GM23338 (cell line): ENCODE results near the gene ACBD5.

Experiments used
- CREB1 ChIP-seq: fragments of 250-450 bp; sonication (Bioruptor Pico); IDR thresholded peaks from 2 replicates; pipeline ENCODE4 v1.5.0; 2020; ENCODE audit warnings: low read depth, mild to moderate bottlenecking, moderate library complexity
- CTCF ChIP-seq, 2 experiments: fragments of 200-600 bp in 1 of 2; sonication (generic) in 1 of 2; conservative IDR thresholded peaks; 2 replicates each; pipeline versions ENCODE4 v1.5.1 to v1.6.1; 2016 to 2017; ENCODE audit warnings: antibody characterized with exemption in 2 of 2, low read depth in 2 of 2, mild to moderate bottlenecking in 2 of 2, moderate library complexity in 1 of 2
- EZH2 ChIP-seq: fragments of 200-600 bp; sonication (generic); IDR thresholded peaks from one replicate; pipeline ENCODE4 v1.8.0; 2017; ENCODE audit warnings: antibody characterized with exemption, mild to moderate bottlenecking, low read depth; ENCODE audit not compliant: unreplicated experiment
- EZH2phosphoT487 ChIP-seq: fragments of 200-600 bp; sonication (generic); IDR thresholded peaks from one replicate; pipeline ENCODE4 v1.8.1; 2018; ENCODE audit warnings: antibody characterized with exemption; ENCODE audit not compliant: unreplicated experiment
- JUNB ChIP-seq: IDR thresholded peaks from one replicate; pipeline ENCODE4 v1.6.1; 2016; ENCODE audit warnings: antibody characterized with exemption; ENCODE audit not compliant: unreplicated experiment
- NANOG ChIP-seq: IDR thresholded peaks from 2 replicates; pipeline ENCODE4 v1.6.1; 2016; ENCODE audit warnings: antibody characterized with exemption, borderline replicate concordance
- POLR2AphosphoS5 ChIP-seq: IDR thresholded peaks from 2 replicates; pipeline ENCODE4 v1.6.1; 2016; ENCODE audit warnings: antibody characterized with exemption, low read depth
- REST ChIP-seq: IDR thresholded peaks from one replicate; pipeline ENCODE4 v1.6.1; 2018; ENCODE audit warnings: antibody characterized with exemption; ENCODE audit not compliant: unreplicated experiment
- ZNF114 ChIP-seq: fragments of 250-450 bp; sonication (Bioruptor Pico); IDR thresholded peaks from 2 replicates; pipeline ENCODE4 v1.5.0; 2020; ENCODE audit warnings: mild to moderate bottlenecking, moderate library complexity
- ZNF331 ChIP-seq: fragments of 250-450 bp; sonication (Bioruptor Pico); IDR thresholded peaks from 2 replicates; pipeline ENCODE4 v1.5.0; 2020; ENCODE audit warnings: low read depth, mild to moderate bottlenecking, moderate library complexity
- TF ChIP-seq, protein P1 (sequence below): IDR thresholded peaks from 2 replicates; pipeline ENCODE4 v1.6.1; 2016; ENCODE audit warnings: antibody characterized with exemption

DNA sequence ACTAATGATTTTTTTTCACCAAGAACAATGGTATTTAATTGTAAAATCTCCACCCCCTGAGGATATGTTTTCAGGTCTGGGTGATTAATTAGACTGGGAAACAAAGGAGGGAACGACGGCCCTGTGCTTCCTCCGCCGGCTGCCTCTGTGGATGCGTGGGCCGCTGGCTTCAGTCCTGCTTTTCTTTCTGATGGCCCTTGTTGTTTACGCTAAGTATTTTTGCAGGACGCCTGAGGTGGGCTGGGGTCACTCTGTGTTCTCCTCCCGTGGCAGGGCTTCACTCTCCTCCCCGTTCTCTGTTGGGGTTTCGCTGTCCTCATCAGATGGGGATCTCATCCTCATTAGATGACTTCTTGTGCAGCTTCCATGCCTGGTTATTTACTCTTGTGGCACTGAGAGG, 5.2 kb upstream of the ACBD5 start:
- TF ChIP-seq POLR2AphosphoS5 = no peak
- TF ChIP-seq CTCF (conservative IDR thresholded peaks at IDR 0.05; ENCODE audit: low read depth in 2 of 2) = no peak
- TF ChIP-seq REST = no peak
- TF ChIP-seq EZH2 = no peak
- TF ChIP-seq EZH2phosphoT487 = no peak
- no peak for TF ChIP-seq CREB1 (CRISPR knock-in tag)
- TF ChIP-seq NANOG = no peak
- TF ChIP-seq JUNB = no peak
- TF ChIP-seq ZNF114 (CRISPR knock-in tag) = no peak
- TF ChIP-seq, protein P1, sequence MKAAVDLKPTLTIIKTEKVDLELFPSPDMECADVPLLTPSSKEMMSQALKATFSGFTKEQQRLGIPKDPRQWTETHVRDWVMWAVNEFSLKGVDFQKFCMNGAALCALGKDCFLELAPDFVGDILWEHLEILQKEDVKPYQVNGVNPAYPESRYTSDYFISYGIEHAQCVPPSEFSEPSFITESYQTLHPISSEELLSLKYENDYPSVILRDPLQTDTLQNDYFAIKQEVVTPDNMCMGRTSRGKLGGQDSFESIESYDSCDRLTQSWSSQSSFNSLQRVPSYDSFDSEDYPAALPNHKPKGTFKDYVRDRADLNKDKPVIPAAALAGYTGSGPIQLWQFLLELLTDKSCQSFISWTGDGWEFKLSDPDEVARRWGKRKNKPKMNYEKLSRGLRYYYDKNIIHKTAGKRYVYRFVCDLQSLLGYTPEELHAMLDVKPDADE = no peak
- no peak for TF ChIP-seq ZNF331
